GM12874 (cell line): Measurements from ENCODE around the gene AKAP6.

Experiments
- TF ChIP-seq, protein P1 (sequence below): IDR thresholded peaks from 2 replicates; pipeline ENCODE4 v1.5.1; 2011; ENCODE audit warnings: low read depth, mild to moderate bottlenecking, control low read depth, low read length, moderate library complexity; ENCODE audit not compliant: insufficient read depth

AKAP6 gene

DNA sequence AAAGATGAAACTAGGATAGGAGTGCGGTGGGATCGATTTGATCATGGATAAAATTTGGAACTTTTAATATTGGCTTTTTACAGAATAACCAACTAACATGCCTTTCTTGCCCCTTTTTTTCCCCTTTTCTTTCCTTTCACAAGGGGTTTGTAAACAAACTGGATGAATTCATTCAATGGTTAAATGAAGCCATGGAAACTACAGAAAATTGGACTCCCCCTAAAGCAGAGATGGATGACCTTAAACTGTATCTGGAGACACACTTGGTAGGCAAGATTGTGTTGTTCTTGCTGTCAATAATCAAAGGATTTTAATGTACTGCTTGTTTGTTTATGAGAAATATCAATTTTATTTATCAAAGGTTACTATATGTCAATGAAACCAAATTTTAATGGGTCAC is 247.9 kb downstream of the AKAP6 start:
- TF ChIP-seq, protein P1, sequence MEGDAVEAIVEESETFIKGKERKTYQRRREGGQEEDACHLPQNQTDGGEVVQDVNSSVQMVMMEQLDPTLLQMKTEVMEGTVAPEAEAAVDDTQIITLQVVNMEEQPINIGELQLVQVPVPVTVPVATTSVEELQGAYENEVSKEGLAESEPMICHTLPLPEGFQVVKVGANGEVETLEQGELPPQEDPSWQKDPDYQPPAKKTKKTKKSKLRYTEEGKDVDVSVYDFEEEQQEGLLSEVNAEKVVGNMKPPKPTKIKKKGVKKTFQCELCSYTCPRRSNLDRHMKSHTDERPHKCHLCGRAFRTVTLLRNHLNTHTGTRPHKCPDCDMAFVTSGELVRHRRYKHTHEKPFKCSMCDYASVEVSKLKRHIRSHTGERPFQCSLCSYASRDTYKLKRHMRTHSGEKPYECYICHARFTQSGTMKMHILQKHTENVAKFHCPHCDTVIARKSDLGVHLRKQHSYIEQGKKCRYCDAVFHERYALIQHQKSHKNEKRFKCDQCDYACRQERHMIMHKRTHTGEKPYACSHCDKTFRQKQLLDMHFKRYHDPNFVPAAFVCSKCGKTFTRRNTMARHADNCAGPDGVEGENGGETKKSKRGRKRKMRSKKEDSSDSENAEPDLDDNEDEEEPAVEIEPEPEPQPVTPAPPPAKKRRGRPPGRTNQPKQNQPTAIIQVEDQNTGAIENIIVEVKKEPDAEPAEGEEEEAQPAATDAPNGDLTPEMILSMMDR = no peak

DNA sequence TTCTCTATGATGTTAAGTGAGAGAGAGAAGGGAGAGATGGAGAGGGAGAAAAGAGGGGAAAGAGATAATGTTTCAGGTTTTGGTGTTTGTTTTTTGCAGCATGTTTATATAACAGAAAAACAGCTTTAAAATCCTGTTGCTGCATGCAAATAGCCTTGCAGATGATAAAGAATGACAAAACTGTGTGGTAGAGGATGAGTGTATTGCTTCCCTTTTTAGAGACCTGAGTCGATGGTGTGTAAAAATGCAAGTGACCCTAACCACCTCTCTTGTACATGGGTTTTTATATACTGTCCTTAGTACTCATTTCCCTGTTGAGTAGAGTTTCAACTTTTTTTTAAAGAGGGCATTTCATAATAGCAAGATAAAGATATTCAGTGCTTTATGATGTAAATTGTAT is 249.1 kb downstream of the AKAP6 start:
- TF ChIP-seq, protein P1 = no peak

DNA sequence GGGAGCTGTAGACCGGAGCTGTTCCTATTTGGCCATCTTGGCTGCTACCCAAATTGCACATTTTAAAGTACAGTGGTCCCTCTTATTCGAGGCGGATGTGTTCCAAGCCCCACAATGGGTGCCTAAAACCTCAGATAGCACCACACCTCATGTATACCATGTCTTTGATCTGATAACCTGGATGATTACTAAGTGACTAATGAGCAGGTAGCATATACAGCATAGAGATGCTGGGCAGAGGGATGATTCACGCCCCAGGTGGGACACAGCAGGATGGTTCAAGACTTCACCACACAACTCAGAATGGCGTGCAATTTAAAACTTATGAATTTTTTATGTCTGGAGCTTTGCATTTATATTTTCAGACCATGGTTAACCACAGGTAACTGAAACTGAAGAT is 255.0 kb downstream of the AKAP6 start:
- TF ChIP-seq, protein P1 = no peak

- TF ChIP-seq, protein P1 = no peak
Observed at GRCh38 chr14:32587461-32587860, 258.4 kb downstream of the AKAP6 start.

- TF ChIP-seq, protein P1 = peak; percentile 53; the same call in 1 of the 2 replicates
Observed at GRCh38 chr14:32588448-32589320, 259.6 kb downstream of the AKAP6 start.

- TF ChIP-seq, protein P1 = no peak
Observed at GRCh38 chr14:32590157-32590556, 261.1 kb downstream of the AKAP6 start.

- TF ChIP-seq, protein P1 = no peak
Observed at GRCh38 chr14:32593290-32593942, 264.3 kb downstream of the AKAP6 start.
